ENCODE results near the gene STK33. TPM values are rescaled to one million over a fixed set of nuclear protein-coding genes. Genes with fewer than 3 reads are reported as not detected.

The STK33 gene
- polyA plus RNA-seq, 1 of the 3 experiments (the other 2 are of a cell fraction), result 12.3 TPM

GRCh38 chr11:8342821-8343681 is 251.0 kb downstream of the STK33 start:
- Histone ChIP-seq H2AFZ (ENCODE audit: low read depth) (no peak overlapping the region), H3F3A (replicated peaks; ENCODE audit: insufficient read depth) (no peaks in the 10 kb centered on the region), H3K4me1 (ENCODE audit: control insufficient read depth in 1 of 2, insufficient read depth in 2 of 2, low read depth in 1 of 2, low read length in 1 of 2) (peaks cover 0 to 19% of the 10 kb centered on the region in 2 experiments; a peak in 1 of 4 replicates), H3K4me2 (no peak overlapping the region), H4K20me1 (ENCODE audit: insufficient read depth) (no peaks in the 10 kb centered on the region), H3K27ac (ENCODE audit: low read depth in 2 of 2, low read length in 1 of 2) (peak overlapping the region in 1 of 2 experiments; percentile 61; a peak in 1 of 4 replicates), H3K9me3 (no peaks in the 10 kb centered on the region), H3K4me3 (ENCODE audit: low read depth in 2 of 2, low read length in 1 of 2) (no peak overlapping the region), H3K79me2 (ENCODE audit: insufficient read depth) (no peaks in the 10 kb centered on the region), H3K9ac (no peak overlapping the region), H3K27me3 (ENCODE audit: insufficient read depth) (no peaks in the 10 kb centered on the region), H3K9me2 (no peaks in the 10 kb centered on the region), H3K36me3 (replicated peaks in 1 of 2; ENCODE audit: control insufficient read depth in 1 of 2, insufficient read depth in 2 of 2, low read length in 1 of 2) (no peaks in the 10 kb centered on the region)
- ChIA-PET POLR2A (interaction anchor here (1.0 kb wide), 1 partner anchor 11 kb away, joined by 4 read pairs; no protein-coding TSS in a partner anchor), CTCF (interaction anchor here (1.2 to 3.8 kb wide), 4 partner anchors 12 to 337 kb away, joined by 3 to 21 read pairs (median 8); partner anchors contain the start of gene LMO1)
- TF ChIP-seq PBX3 (IDR thresholded peaks at IDR 0.05) (no peak), ELF1 (IDR thresholded peaks at IDR 0.05) (no peak), RAD21 (IDR thresholded peaks at IDR 0.05; ENCODE audit: low read length) (no peak), SMC3 (IDR thresholded peaks at IDR 0.05; ENCODE audit: low read depth, low read length) (no peak), ZBTB33 (IDR thresholded peaks at IDR 0.05; ENCODE audit: borderline replicate concordance, low read depth) (no peak), GATA2 (CRISPR knock-in tag; IDR thresholded peaks at IDR 0.05) (no peak; the same call in 1 of the 2 replicates), CHD2 (IDR thresholded peaks at IDR 0.05; ENCODE audit: low read length, partially characterized antibody) (no peak), FOSL2 (IDR thresholded peaks at IDR 0.05; ENCODE audit: borderline replicate concordance, low read depth) (no peak), IRF3 (IDR thresholded peaks at IDR 0.05; ENCODE audit: low read depth, low read length) (no peak), NFIC (IDR thresholded peaks at IDR 0.05; ENCODE audit: borderline replicate concordance) (no peak), RFX5 (IDR thresholded peaks at IDR 0.05; ENCODE audit: low read length) (no peak), JUND (IDR thresholded peaks at IDR 0.05) (no peak), EP300 (IDR thresholded peaks at IDR 0.05; ENCODE audit: borderline replicate concordance in 1 of 2, low read depth in 1 of 2, low read length in 1 of 2) (no peak)
- TF ChIP-seq, protein P1, sequence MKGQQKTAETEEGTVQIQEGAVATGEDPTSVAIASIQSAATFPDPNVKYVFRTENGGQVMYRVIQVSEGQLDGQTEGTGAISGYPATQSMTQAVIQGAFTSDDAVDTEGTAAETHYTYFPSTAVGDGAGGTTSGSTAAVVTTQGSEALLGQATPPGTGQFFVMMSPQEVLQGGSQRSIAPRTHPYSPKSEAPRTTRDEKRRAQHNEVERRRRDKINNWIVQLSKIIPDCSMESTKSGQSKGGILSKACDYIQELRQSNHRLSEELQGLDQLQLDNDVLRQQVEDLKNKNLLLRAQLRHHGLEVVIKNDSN (IDR thresholded peaks at IDR 0.05; ENCODE audit: borderline replicate concordance, low read depth), result no peak
- TF ChIP-seq, protein P2, sequence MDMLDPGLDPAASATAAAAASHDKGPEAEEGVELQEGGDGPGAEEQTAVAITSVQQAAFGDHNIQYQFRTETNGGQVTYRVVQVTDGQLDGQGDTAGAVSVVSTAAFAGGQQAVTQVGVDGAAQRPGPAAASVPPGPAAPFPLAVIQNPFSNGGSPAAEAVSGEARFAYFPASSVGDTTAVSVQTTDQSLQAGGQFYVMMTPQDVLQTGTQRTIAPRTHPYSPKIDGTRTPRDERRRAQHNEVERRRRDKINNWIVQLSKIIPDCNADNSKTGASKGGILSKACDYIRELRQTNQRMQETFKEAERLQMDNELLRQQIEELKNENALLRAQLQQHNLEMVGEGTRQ (IDR thresholded peaks at IDR 0.05; ENCODE audit: borderline replicate concordance, low read depth, low read length), result no peak
- 59% methylated on average over 10 of the region's 18 CpGs for WGBS (ENCODE audit: low lambda C conversion rate)
- DNase-seq, result peak; percentile 69
